Calu3 (cell line): Measurements from ENCODE around the gene TBC1D14. TPM values are rescaled to one million over a fixed set of nuclear protein-coding genes. Genes with fewer than 3 reads are reported as not detected.

Source experiments
- BruUV-seq: library from RNA; stranded (reverse); fragments of 400-500 nt; replicated peaks from 2 replicates; lab custom pipeline; 2021; lab: Mats Ljungman, UMichigan
- CTCF ChIA-PET: fragments of 300-600 bp; sonication (Branson Sonifier 250); formaldehyde crosslinking; loops from one replicate; lab custom pipeline; 2022; ENCODE audit warnings: antibody characterized with exemption; lab: Charles Lee
- DNase-seq: peaks from one replicate; pipeline ENCODE4 v3.0.0; 2022
- H3K27ac Mint-ChIP-seq: one replicate; pipeline ENCODE4 v1.8.0; 2022; ENCODE audit warnings: mixed read lengths; ENCODE audit not compliant: unreplicated experiment
- H3K27me3 Mint-ChIP-seq: one replicate; pipeline ENCODE4 v1.8.0; 2022; ENCODE audit warnings: mixed read lengths; ENCODE audit not compliant: unreplicated experiment
- H3K36me3 Mint-ChIP-seq: one replicate; pipeline ENCODE4 v1.8.0; 2022; ENCODE audit warnings: mild to moderate bottlenecking, moderate library complexity, mixed read lengths; ENCODE audit not compliant: insufficient read depth, unreplicated experiment
- H3K4me1 Mint-ChIP-seq: one replicate; pipeline ENCODE4 v1.8.0; 2022; ENCODE audit warnings: mild to moderate bottlenecking, low read depth, mixed read lengths; ENCODE audit not compliant: unreplicated experiment
- H3K4me3 Mint-ChIP-seq: one replicate; pipeline ENCODE4 v1.8.0; 2022; ENCODE audit warnings: mild to moderate bottlenecking, low read depth, moderate library complexity, mixed read lengths; ENCODE audit not compliant: unreplicated experiment
- H3K9me3 Mint-ChIP-seq: one replicate; pipeline ENCODE4 v1.8.0; 2022; ENCODE audit warnings: low read depth, mixed read lengths; ENCODE audit not compliant: unreplicated experiment
- intact Hi-C: fragments of 100-400 bp; cut with micrococcal nuclease; formaldehyde crosslinking; loops from one replicate; pipeline ENCODE4 v1.10.0; 2022; ENCODE audit not compliant: unreplicated experiment
- total RNA-seq: library from RNA; stranded (reverse); gene quantifications from 2 replicates; pipeline ENCODE4 v1.2.3, GENCODE V29; 2022
- TF ChIP-seq, protein P1 (sequence below): fragments of 200-600 bp; IDR thresholded peaks from one replicate; pipeline ENCODE4 v1.8.0; 2022; ENCODE audit warnings: antibody characterized with exemption; ENCODE audit not compliant: unreplicated experiment

Gene TBC1D14
- total RNA-seq, 1 experiment from 2014 or later = 26.4 TPM

GRCh38 chr4:7037425-7037824 lies 127.8 kb downstream of the TBC1D14 start:
- CTCF ChIA-PET = no interaction called here
- Mint-ChIP-seq H3K27me3 (no peaks in the 10 kb centered on the region), H3K9me3 (no peaks in the 10 kb centered on the region), H3K4me1 (peaks cover 18% of the 10 kb centered on the region), H3K27ac (no peak overlapping the region), H3K4me3 (no peak overlapping the region), H3K36me3 (peaks cover 7% of the 10 kb centered on the region)
- BruUV-seq = no TSS peak
- no peak for DNase-seq
- TF ChIP-seq, protein P1, sequence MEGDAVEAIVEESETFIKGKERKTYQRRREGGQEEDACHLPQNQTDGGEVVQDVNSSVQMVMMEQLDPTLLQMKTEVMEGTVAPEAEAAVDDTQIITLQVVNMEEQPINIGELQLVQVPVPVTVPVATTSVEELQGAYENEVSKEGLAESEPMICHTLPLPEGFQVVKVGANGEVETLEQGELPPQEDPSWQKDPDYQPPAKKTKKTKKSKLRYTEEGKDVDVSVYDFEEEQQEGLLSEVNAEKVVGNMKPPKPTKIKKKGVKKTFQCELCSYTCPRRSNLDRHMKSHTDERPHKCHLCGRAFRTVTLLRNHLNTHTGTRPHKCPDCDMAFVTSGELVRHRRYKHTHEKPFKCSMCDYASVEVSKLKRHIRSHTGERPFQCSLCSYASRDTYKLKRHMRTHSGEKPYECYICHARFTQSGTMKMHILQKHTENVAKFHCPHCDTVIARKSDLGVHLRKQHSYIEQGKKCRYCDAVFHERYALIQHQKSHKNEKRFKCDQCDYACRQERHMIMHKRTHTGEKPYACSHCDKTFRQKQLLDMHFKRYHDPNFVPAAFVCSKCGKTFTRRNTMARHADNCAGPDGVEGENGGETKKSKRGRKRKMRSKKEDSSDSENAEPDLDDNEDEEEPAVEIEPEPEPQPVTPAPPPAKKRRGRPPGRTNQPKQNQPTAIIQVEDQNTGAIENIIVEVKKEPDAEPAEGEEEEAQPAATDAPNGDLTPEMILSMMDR = no peak
- intact Hi-C loops = no loop called here

DNA sequence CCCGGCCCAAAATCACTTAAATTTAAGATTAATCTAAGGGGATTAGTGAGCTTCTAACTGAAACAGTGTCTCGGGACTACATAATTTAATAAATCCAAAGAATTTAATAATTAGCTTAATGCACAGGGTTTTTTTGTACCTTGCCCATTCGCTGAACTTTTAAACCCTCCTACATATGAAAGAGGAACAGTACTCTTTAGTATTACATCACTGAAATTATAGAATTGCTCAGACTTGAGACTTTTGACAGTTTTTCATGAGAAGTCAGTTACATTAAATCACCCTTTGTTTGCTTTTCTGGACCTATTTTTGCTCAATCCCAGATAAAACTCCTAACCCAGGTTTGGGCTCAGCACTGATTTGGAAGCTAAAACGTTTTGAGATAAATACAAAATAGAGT lies 131.1 kb downstream of the TBC1D14 start:
- intact Hi-C loops = no loop called here
- DNase-seq = no peak
- CTCF ChIA-PET = interaction anchor here (0.7 kb wide), 1 partner anchor 627 kb away, joined by 3 read pairs; no protein-coding TSS in a partner anchor
- Mint-ChIP-seq H3K36me3 (peaks cover 23% of the 10 kb centered on the region), H3K4me3 (no peak overlapping the region), H3K4me1 (peaks cover 19% of the 10 kb centered on the region), H3K27ac (no peak overlapping the region), H3K9me3 (no peaks in the 10 kb centered on the region), H3K27me3 (no peaks in the 10 kb centered on the region)
- BruUV-seq = no TSS peak
- TF ChIP-seq, protein P1 = no peak

DNA sequence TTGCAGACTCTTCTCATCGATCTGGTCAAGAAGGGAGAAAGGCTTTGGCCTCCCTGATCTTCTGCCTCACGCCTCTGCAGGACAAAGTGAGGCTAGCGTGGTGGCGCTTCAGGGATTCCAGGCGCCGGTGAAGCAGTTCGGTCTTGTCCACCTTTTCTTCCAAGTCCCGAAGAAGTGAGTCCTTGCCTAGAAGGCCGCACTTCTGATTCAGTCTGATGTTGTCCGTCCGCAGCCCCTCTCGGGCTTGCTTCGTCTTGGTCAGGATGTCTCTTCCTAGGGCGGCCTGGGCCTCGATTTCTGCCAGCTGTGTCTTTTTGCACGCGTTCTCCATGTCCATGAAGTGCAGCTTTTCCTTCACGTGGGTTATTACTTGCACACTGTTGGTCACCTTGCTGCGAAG lies 131.6 kb downstream of the TBC1D14 start:
- no peak for DNase-seq
- H3K27ac Mint-ChIP-seq = no peak overlapping the region
- H3K4me1 Mint-ChIP-seq = peaks cover 20% of the 10 kb centered on the region
- BruUV-seq = no TSS peak
- H3K27me3 Mint-ChIP-seq = no peaks in the 10 kb centered on the region
- peaks cover 23% of the 10 kb centered on the region for H3K36me3 Mint-ChIP-seq
- CTCF ChIA-PET = no interaction called here
- H3K4me3 Mint-ChIP-seq = no peak overlapping the region
- no peaks in the 10 kb centered on the region for H3K9me3 Mint-ChIP-seq
- TF ChIP-seq, protein P1 = no peak
- intact Hi-C loops = no loop called here

- Mint-ChIP-seq H3K27ac (no peak overlapping the region), H3K36me3 (peaks cover 23% of the 10 kb centered on the region), H3K9me3 (no peaks in the 10 kb centered on the region), H3K4me1 (peaks cover 27% of the 10 kb centered on the region), H3K4me3 (peak overlapping the region; percentile 71), H3K27me3 (no peaks in the 10 kb centered on the region)
- intact Hi-C loops = no loop called here
- CTCF ChIA-PET = no interaction called here
- no TSS peak for BruUV-seq
- DNase-seq = no peak
- TF ChIP-seq, protein P1 = no peak
Measured at GRCh38 chr4:7041801-7042502, 132.3 kb downstream of the TBC1D14 start.
